Activated CD8-positive, alpha-beta memory T cell treated with anti-CD3 and anti-CD28 coated beads, Interleukin-2, amount 50 U/mL, for 1 hour (primary cell): Measurements from ENCODE around the gene DDX1.
"Not testable (repeated sequence)": the region's sequence is repeated elsewhere in the genome, so short reads cannot be mapped to it uniquely, and the experiment has no call there.

ENCODE experiments used
- DNase-seq: peaks from one replicate; pipeline ENCODE4 v3.0.0-alpha.2; 2020; ENCODE audit errors: extremely low read depth

Gene DDX1

DNA sequence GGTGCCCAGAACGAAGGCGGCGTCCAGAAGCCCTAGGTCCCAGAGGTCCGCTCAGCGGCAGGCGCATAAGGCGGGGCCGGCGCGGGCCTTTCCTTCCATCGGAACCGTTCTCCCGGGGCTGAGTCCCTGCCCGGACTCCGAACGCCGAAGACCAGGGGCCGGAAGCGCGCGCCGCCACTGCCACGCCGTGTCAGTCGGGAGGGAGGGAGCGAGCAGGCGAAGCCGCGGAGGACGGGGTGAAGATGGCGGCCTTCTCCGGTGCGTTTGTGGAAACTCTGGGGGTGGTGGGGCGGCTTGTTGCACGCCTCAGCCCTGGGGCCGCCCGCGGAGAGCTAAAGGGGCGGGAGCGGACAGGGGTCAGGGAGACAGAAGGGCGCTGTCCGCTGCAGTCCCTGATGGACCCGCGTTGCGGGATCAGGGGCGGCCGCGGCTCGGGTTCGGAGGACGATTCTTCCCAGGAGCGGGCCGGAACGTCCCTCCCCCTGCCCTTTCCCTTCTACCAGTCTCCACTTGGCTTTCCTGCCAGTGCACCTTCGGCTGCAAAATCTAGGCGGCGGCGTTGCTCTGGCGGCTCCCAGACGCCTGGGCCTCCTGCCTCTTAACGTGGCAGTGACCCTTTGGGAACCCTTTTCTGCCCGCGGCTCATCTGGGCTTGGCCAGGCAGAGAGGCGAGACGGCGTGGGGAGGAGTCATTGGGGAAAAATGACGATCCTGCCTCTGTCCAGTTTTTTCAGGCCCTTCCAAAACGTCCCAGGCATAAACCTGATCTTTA is at the start of gene DDX1:
TSS of gene DDX1 (plus strand) at position 177 of the 772 bp plus-strand sequence. CDS start at position 243, 66 bp downstream.
- DNase-seq: peak; percentile 52

- not testable (repeated sequence) for DNase-seq
Observed at GRCh38 chr2:15542269-15542668, 49.4 kb upstream of the DDX1 start.

- DNase-seq: no peak
Observed at GRCh38 chr2:15543053-15543452, 48.6 kb upstream of the DDX1 start.

DNA sequence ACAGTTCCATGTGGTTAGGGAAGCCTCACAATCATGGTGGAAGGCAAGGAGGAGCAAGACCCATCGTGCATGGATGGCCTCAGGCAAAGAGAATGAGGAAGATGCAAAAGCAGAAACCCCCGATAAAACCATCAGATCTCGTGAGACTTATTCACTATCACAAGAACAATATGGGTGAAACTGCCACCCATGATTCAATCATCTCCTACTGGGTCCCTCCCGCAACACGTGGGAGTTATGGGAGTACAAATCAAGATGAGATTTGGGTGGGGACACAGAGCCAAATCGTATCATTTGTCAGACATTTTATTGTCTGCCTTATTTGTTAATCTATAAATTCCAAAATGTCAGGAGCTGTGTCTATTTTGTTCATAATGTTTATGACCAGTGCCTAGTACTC is 48.1 kb upstream of the DDX1 start:
- DNase-seq: no peak

GRCh38 chr2:15544227-15544626 is 47.4 kb upstream of the DDX1 start:
- no peak for DNase-seq

DNA sequence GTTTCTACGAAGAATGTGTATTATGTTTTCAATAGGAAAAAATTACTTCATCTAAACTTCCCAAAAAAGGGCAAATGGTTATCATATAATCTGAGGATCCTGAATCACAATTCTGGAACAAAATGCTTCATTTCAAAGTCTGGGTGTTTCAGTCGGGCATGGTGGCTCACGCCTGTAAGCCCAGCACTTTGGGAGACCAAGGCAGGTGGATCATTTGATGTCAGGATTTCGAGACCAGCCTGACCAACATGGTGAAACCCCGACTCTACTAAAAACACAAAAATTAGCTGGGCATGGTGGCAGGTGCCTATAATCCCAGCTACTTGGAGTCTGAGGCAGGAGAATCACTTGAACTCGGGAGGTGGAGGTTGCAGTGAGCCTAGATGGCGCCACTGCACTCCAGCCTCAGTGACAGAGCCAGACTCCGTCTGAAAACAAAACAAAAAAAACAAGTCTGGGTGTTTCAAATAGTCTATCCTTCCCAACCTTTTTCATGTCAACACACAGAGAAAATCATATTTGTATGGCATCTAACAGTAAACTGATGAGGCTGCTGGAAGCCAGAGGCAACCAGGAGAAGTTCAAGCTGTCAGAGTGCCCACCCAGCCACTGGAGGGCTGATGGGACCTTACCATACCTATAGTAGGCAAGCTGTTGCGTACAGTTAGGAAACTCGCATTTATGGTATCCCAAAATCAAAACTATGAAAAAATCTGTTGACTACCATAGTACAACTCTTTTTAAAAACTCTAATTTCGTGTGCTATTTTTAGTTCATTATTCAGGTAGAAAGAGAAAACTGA is 45.2 kb upstream of the DDX1 start:
- DNase-seq: no peak

GRCh38 chr2:15547115-15547876 is 44.4 kb upstream of the DDX1 start:
- DNase-seq: no peak

GRCh38 chr2:15548974-15549373 is 42.7 kb upstream of the DDX1 start:
- no peak for DNase-seq

DNA sequence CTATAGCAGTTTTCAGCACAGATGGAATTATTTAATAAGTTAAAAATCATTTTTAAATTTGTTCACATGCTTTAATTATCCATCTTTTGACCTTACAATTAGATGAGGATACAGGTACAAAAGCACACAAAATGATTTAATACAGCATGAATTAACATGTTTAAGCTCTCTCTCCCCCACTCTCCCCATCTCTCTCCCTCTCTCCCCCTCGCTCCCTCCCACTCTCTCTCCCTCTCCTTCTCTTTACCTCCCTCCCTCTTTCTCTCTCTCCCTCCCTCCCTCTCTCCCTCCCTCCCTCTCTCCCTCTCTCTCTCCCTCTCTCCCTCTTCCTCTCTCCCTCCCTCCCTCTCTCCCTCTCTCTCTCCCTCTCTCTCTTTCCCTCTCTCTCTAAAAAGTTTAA is 38.1 kb upstream of the DDX1 start:
- DNase-seq: no peak

- DNase-seq: no peak
Observed at GRCh38 chr2:15553951-15554350, 37.7 kb upstream of the DDX1 start.

- DNase-seq: no peak
Observed at GRCh38 chr2:15554525-15555218, 37.0 kb upstream of the DDX1 start.

DNA sequence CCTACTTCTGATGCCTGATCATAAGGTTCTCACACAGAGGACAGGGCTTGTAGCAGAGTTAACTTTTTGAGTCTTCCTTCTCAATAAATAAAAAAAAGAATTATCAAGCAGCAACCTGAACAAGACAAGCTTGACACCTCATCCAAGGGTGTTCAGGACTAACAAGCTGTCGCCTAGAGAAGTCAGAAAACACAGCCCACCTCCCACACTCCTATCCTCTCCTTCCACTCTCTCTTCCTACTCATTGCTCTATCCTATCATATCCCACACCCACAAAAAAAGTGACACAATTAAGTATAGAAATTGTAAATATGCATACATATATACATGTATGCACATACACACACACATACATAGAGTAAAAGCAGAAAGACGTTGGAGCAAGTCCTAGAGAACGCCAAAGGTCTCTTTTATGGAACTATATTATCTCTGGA is 35.9 kb upstream of the DDX1 start:
- DNase-seq: no peak

- no peak for DNase-seq
Observed at GRCh38 chr2:15556311-15556930, 35.2 kb upstream of the DDX1 start.

DNA sequence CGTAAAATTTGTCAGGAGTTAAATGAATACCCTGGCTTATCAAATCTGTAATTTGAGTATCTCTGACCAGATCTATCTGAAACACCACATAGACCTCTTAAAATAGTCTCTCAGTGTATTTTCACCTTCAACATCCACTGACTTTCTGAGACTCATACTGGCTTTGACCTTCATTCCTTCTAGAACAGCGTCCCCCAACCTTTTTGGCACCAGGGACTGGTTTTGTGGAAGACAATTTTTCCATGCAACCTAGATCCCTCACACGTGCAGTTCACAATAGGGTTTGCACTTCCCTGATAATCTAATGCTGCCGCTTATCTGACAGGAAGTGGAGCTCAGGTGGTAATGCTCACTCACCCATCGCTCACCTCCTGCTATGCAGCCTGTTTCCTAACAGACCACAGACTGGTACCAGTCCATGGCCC is 33.8 kb upstream of the DDX1 start:
- no peak for DNase-seq

GRCh38 chr2:15559379-15560139 is 32.1 kb upstream of the DDX1 start:
- DNase-seq: no peak

GRCh38 chr2:15560140-15560987 is 31.3 kb upstream of the DDX1 start:
- DNase-seq: no peak

- DNase-seq: peak; percentile 36
Observed at GRCh38 chr2:15560988-15561573, 30.6 kb upstream of the DDX1 start, which contains the start of gene NBAS. Gene NBAS (minus strand): TSS chr2:15561334. CDS start chr2:15561304, 30 bp downstream.

- peak; percentile 1 for DNase-seq
Observed at GRCh38 chr2:15561574-15562344, 29.9 kb upstream of the DDX1 start.
